Naive thymus-derived CD4-positive, alpha-beta T cell (primary cell): ENCODE data around the gene STX10. TPM values are rescaled to one million over a fixed set of nuclear protein-coding genes. Genes with fewer than 3 reads are reported as not detected.

Experiments
- ATAC-seq: fragments of 150-1000 bp; cut with Tn5 transposase; 2 replicates; pipeline ENCODE4 v1.10.0; 2021; ENCODE audit warnings: mild to moderate bottlenecking, moderate library complexity
- CTCF ChIA-PET: fragments of 350-600 bp; sonication (Branson Sonifier 250); formaldehyde crosslinking; loops from one replicate; lab custom pipeline; 2021; ENCODE audit warnings: antibody characterized with exemption; lab: Charles Lee
- POLR2A ChIA-PET: fragments of 350-600 bp; sonication (Branson Sonifier 250); formaldehyde crosslinking; loops from one replicate; lab custom pipeline; 2021; ENCODE audit warnings: antibody characterized with exemption, inconsistent platforms; lab: Charles Lee
- DNase-seq, 9 donors: peaks; one replicate each; pipeline versions ENCODE4 v3.0.0 to v3.0.0-alpha.2; 2020 to 2022; ENCODE audit warnings: mixed read lengths in 1 of 9
- H3K27ac ChIP-seq: one replicate; pipeline ENCODE4 v1.7.0; 2013; ENCODE audit warnings: mild to moderate bottlenecking, low read depth, low read length, moderate library complexity
- H3K27me3 ChIP-seq, 2 donors: one replicate each; pipeline ENCODE4 v1.7.0; 2013; ENCODE audit warnings: low read length in 2 of 2, mild to moderate bottlenecking in 2 of 2, moderate library complexity in 2 of 2; ENCODE audit not compliant: control insufficient read depth in 2 of 2, insufficient read depth in 2 of 2
- H3K36me3 ChIP-seq, 3 experiments: 1 replicate in 2 of 3; 2 replicates in 1 of 3; pipeline ENCODE4 v1.7.0; 2013; ENCODE audit warnings: low read length in 3 of 3, mild to moderate bottlenecking in 3 of 3, moderate library complexity in 1 of 3; ENCODE audit not compliant: insufficient read depth in 3 of 3, control insufficient read depth in 2 of 3
- H3K4me1 ChIP-seq, 2 donors: one replicate each; pipeline ENCODE4 v1.7.0; 2013; ENCODE audit warnings: low read length in 2 of 2, mild to moderate bottlenecking in 2 of 2, moderate library complexity in 1 of 2; ENCODE audit not compliant: control insufficient read depth in 2 of 2, insufficient read depth in 2 of 2
- H3K4me3 ChIP-seq: 2 replicates; pipeline ENCODE4 v1.7.0; 2013; ENCODE audit warnings: mild to moderate bottlenecking, low read length
- H3K9me3 ChIP-seq, 3 experiments: 1 replicate in 2 of 3; 2 replicates in 1 of 3; pipeline ENCODE4 v1.7.0; 2013; ENCODE audit warnings: low read length in 3 of 3; ENCODE audit not compliant: control insufficient read depth in 2 of 3
- H3K27ac Mint-ChIP-seq, 9 donors: one replicate each; pipeline ENCODE4 v1.8.0; 2020 to 2022; ENCODE audit warnings: mixed read lengths in 9 of 9, mild to moderate bottlenecking in 8 of 9, moderate library complexity in 5 of 9, inconsistent platforms in 2 of 9
- H3K27me3 Mint-ChIP-seq, 5 donors: one replicate each; pipeline ENCODE4 v1.8.0; 2021 to 2022; ENCODE audit warnings: mixed read lengths in 5 of 5, mild to moderate bottlenecking in 1 of 5
- H3K36me3 Mint-ChIP-seq, 5 donors: one replicate each; pipeline ENCODE4 v1.8.0; 2020 to 2022; ENCODE audit warnings: mixed read lengths in 5 of 5, mild to moderate bottlenecking in 3 of 5, inconsistent platforms in 1 of 5
- H3K4me1 Mint-ChIP-seq, 7 donors: one replicate each; pipeline ENCODE4 v1.8.0; 2020 to 2022; ENCODE audit warnings: mixed read lengths in 7 of 7, mild to moderate bottlenecking in 3 of 7, inconsistent platforms in 1 of 7
- H3K4me3 Mint-ChIP-seq, 10 donors: one replicate each; pipeline ENCODE4 v1.8.0; 2020 to 2022; ENCODE audit warnings: mild to moderate bottlenecking in 10 of 10, mixed read lengths in 10 of 10, moderate library complexity in 6 of 10, inconsistent platforms in 2 of 10
- H3K9me3 Mint-ChIP-seq, 11 donors: one replicate each; pipeline ENCODE4 v1.8.0; 2020 to 2022; ENCODE audit warnings: mixed read lengths in 11 of 11, mild to moderate bottlenecking in 4 of 11, inconsistent platforms in 1 of 11, moderate library complexity in 1 of 11
- intact Hi-C, 2 donors: fragments of 100-400 bp; cut with micrococcal nuclease; formaldehyde crosslinking; loops; one replicate each; pipeline ENCODE4 v1.15.1; 2023
- polyA plus RNA-seq, 2 donors: library from polyadenylated mRNA; unstranded; fragments of 300-500 nt; fragmentation: Illumina TruSeq; gene quantifications; one replicate each; pipeline ENCODE4 v1.2.3, GENCODE V29; 2021
- total RNA-seq, 6 experiments: library from RNA in 5 of 6; stranded (reverse) in 5 of 6; gene quantifications; 1 replicate in 5 of 6; 2 replicates in 1 of 6; pipeline ENCODE4 v1.2.3 and lab custom pipeline; 2021 to 2026

STX10 gene
- total and polyA plus RNA-seq, 7 experiments from 2014 or later, result 42.6 to 76.2 (median 63.7) TPM

- ATAC-seq (no peak), DNase-seq (no peak)
- Histone ChIP-seq H3K36me3 (peaks cover 0 to 43% (median 0%) of the 10 kb centered on the region in 3 experiments), H3K4me1 (peaks cover 0 to 11% of the 10 kb centered on the region in 2 donors), H3K27ac (no peak overlapping the region), H3K27me3 (no peaks in the 10 kb centered on the region), H3K9me3 (no peaks in the 10 kb centered on the region), H3K4me3 (no peak overlapping the region)
- intact Hi-C loops, result loop anchor here in 1 of 2 donors (2.0 kb wide), 1 partner anchor 15 kb away; the partner anchor contains the start of gene NACC1
- Mint-ChIP-seq H3K9me3 (no peaks in the 10 kb centered on the region), H3K36me3 (peaks cover 0 to 8% (median 0%) of the 10 kb centered on the region in 5 donors), H3K27ac (peak overlapping the region in 5 of 9 donors; percentile 24 to 82 (median 43)), H3K27me3 (no peaks in the 10 kb centered on the region), H3K4me3 (peak overlapping the region in 1 of 10 donors; percentile 59), H3K4me1 (peaks cover 20 to 33% (median 23%) of the 10 kb centered on the region in 7 donors)
- ChIA-PET POLR2A (interaction anchor here (0.9 kb wide), 1 partner anchor 17 kb away, joined by 5 read pairs; the partner anchor contains the start of genes IER2 and STX10), CTCF (no interaction called here)
These were observed 16.8 kb downstream of the STX10 start for GRCh38 chr19:13133241-13133870.

- Mint-ChIP-seq H3K27me3 (no peaks in the 10 kb centered on the region), H3K9me3 (no peaks in the 10 kb centered on the region), H3K4me3 (peak overlapping the region in 3 of 10 donors; percentile 7 to 59 (median 12)), H3K4me1 (peaks cover 25 to 33% (median 28%) of the 10 kb centered on the region in 7 donors), H3K27ac (peak overlapping the region; percentile 14 to 82 (median 43)), H3K36me3 (peaks cover 0 to 3% (median 0%) of the 10 kb centered on the region in 5 donors)
- Histone ChIP-seq H3K9me3 (no peaks in the 10 kb centered on the region), H3K27me3 (no peaks in the 10 kb centered on the region), H3K27ac (no peak overlapping the region), H3K4me3 (no peak overlapping the region), H3K4me1 (peaks cover 0 to 11% of the 10 kb centered on the region in 2 donors), H3K36me3 (peaks cover 0 to 37% (median 0%) of the 10 kb centered on the region in 3 experiments)
- ChIA-PET POLR2A (interaction anchor here (0.9 kb wide), 1 partner anchor 17 kb away, joined by 5 read pairs; the partner anchor contains the start of genes IER2 and STX10), CTCF (no interaction called here)
- DNase-seq (peak in 1 of 9 donors; percentile 63), ATAC-seq (peak; percentile 91)
- intact Hi-C loops, result loop anchor here in 1 of 2 donors (2.0 kb wide), 1 partner anchor 14 kb away; the partner anchor contains the start of gene NACC1
These were observed 17.5 kb downstream of the STX10 start for GRCh38 chr19:13132471-13133180.

GRCh38 chr19:13130886-13131490 is 19.2 kb downstream of the STX10 start:
- peaks cover 0 to 26% (median 0%) of the 10 kb centered on the region in 3 experiments for H3K36me3 ChIP-seq
- no peaks in the 10 kb centered on the region for H3K27me3 ChIP-seq
- POLR2A ChIA-PET, result interaction anchor here (0.6 to 1.1 kb wide), 2 partner anchors 13 to 49 kb away, joined by 3 to 4 read pairs; partner anchors contain the start of gene NACC1
- no peaks in the 10 kb centered on the region for H3K9me3 ChIP-seq
- peaks cover 0 to 1% (median 0%) of the 10 kb centered on the region in 5 donors for H3K36me3 Mint-ChIP-seq
- peaks cover 27 to 34% (median 29%) of the 10 kb centered on the region in 7 donors for H3K4me1 Mint-ChIP-seq
- no peaks in the 10 kb centered on the region for H3K9me3 Mint-ChIP-seq
- no peak overlapping the region for H3K4me3 ChIP-seq
- intact Hi-C loops, result no loop called here
- no peaks in the 10 kb centered on the region for H3K27me3 Mint-ChIP-seq
- no peak for ATAC-seq
- CTCF ChIA-PET, result interaction anchor here (1.5 kb wide), 1 partner anchor 65 kb away, joined by 4 read pairs; no protein-coding TSS in a partner anchor
- no peak for DNase-seq
- H3K4me1 ChIP-seq, result peaks cover 0 to 11% of the 10 kb centered on the region in 2 donors
- peak overlapping the region in 4 of 9 donors; percentile 32 to 84 (median 43) for H3K27ac Mint-ChIP-seq
- H3K4me3 Mint-ChIP-seq, result no peak overlapping the region
- no peak overlapping the region for H3K27ac ChIP-seq

GRCh38 chr19:13129384-13129783 is 20.8 kb downstream of the STX10 start:
- H3K36me3 ChIP-seq, result peaks cover 0 to 12% (median 0%) of the 10 kb centered on the region in 3 experiments
- no peaks in the 10 kb centered on the region for H3K9me3 Mint-ChIP-seq
- no peak overlapping the region for H3K4me3 ChIP-seq
- H3K27me3 ChIP-seq, result no peaks in the 10 kb centered on the region
- H3K27ac ChIP-seq, result no peak overlapping the region
- CTCF ChIA-PET, result interaction anchor here (0.9 kb wide), 1 partner anchor 12 kb away, joined by 3 read pairs; no protein-coding TSS in a partner anchor
- no peaks in the 10 kb centered on the region for H3K9me3 ChIP-seq
- DNase-seq (no peak), ATAC-seq (no peak)
- H3K36me3 Mint-ChIP-seq, result peaks cover 0 to 1% (median 0%) of the 10 kb centered on the region in 5 donors
- POLR2A ChIA-PET, result no interaction called here
- no peak overlapping the region for H3K4me3 Mint-ChIP-seq
- peaks cover 0 to 11% of the 10 kb centered on the region in 2 donors for H3K4me1 ChIP-seq
- intact Hi-C loops, result no loop called here
- peaks cover 27 to 36% (median 29%) of the 10 kb centered on the region in 7 donors for H3K4me1 Mint-ChIP-seq
- H3K27me3 Mint-ChIP-seq, result no peaks in the 10 kb centered on the region
- peak overlapping the region in 1 of 9 donors; percentile 67 for H3K27ac Mint-ChIP-seq

GRCh38 chr19:13128583-13128982 is 21.6 kb downstream of the STX10 start:
- POLR2A ChIA-PET, result no interaction called here
- no peaks in the 10 kb centered on the region for H3K9me3 ChIP-seq
- no peak overlapping the region for H3K27ac ChIP-seq
- Mint-ChIP-seq H3K27ac (peak overlapping the region in 1 of 9 donors; percentile 62), H3K27me3 (no peaks in the 10 kb centered on the region), H3K4me1 (peaks cover 27 to 36% (median 29%) of the 10 kb centered on the region in 7 donors), H3K9me3 (no peaks in the 10 kb centered on the region), H3K36me3 (no peaks in the 10 kb centered on the region), H3K4me3 (no peak overlapping the region)
- H3K27me3 ChIP-seq, result no peaks in the 10 kb centered on the region
- peaks cover 0 to 11% of the 10 kb centered on the region in 2 donors for H3K4me1 ChIP-seq
- no peak overlapping the region for H3K4me3 ChIP-seq
- ATAC-seq, result no peak
- H3K36me3 ChIP-seq, result peaks cover 0 to 9% (median 0%) of the 10 kb centered on the region in 3 experiments
- intact Hi-C loops, result no loop called here
- CTCF ChIA-PET, result interaction anchor here (0.8 kb wide), 1 partner anchor 11 kb away, joined by 3 read pairs; no protein-coding TSS in a partner anchor
- DNase-seq, result no peak
